Left hindlimb (tissue), 1 donor: ENCODE data around the gene PAN3.
"Not testable (repeated sequence)": the region's sequence is repeated elsewhere in the genome, so short reads cannot be mapped to it uniquely, and the experiment has no call there.

ENCODE experiments used
- DNase-seq: peaks from one replicate; pipeline ENCODE4 v3.0.0-alpha.2; 2018

Gene PAN3

DNA sequence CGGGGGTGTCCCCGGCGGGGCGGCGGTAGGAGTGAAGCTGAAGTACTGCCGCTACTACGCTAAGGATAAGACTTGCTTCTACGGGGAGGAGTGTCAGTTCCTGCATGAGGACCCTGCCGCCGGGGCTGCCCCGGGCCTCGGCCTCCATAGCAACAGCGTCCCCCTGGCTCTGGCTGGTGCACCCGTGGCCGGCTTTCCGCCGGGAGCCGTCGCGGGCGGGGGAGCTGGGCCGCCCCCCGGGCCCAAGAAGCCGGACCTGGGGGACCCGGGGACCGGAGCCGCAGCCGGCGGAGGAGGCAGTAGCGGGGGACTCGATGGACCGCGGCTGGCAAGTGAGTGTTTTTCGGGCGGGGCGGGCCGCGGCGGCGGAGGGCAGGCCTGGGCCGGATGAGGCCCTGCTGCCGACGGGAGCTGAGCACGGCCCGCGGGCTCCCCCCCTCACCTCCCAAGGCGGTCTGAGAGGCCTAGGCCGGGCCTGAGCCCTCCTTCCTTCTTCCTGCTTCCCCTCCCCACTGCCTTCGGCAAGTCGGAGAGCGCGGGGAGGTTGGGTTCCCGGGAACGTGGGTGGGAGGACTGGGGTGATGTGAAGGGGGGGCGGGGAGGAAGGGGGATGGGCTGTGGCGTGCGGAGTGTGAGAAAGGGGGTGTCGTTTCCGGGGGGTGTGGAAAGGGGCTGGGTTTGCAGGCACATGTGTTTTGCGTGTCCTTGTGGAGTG lies 568 bp downstream of the PAN3 start:
- peak; percentile 96 for DNase-seq

DNA sequence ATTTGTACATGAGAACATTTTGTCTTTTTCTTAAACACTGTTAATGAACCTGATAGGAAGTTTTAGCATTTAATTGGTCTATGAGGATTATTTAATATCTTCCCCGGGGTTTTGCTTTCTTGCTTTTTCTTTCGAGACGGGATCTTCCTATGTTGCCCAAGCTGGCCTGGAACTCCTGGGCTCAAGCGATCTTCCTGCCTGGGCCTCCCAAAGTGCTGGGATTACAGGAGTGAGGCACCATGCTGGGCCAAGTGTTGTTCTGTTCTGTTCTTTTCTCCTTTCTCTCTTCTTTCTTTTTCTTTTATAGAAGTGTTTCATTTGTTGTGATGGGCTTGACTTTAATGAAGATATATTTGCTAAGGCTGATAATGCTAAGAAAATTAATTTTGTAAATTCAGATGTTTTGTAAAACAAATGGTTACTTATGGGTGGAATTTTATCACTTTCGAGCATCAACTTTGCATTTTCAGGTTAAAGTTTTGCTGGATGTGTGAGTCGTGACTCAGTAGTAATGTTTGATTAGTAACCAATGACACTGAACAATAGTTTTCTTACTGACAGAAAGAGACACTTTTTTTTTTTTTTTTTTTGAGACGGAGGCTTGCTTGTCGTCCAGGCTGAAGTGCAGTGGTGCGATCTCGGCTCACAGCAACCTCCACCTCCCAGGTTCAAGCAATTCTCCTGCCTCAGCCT lies 2.2 kb downstream of the PAN3 start:
- no peak for DNase-seq

DNA sequence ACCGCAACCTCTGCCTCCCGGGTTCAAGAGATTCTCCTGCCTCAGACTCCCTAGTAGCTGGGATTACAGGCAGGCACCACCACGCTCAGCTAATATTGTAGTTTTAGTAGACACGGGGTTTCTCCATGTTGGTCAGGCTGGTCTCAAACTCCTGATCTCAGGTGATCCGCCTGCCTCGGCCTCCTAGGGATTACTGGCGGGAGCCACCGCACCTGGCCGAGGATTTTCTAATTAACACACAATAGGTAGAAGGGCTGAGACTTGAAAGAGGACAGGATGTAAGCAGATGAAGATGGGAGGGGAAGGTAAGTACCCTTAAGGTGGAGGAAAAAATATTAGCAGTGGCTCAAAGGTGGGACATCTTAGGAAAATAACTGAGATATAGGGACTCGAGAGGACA lies 3.2 kb downstream of the PAN3 start:
- not testable (repeated sequence) for DNase-seq

DNA sequence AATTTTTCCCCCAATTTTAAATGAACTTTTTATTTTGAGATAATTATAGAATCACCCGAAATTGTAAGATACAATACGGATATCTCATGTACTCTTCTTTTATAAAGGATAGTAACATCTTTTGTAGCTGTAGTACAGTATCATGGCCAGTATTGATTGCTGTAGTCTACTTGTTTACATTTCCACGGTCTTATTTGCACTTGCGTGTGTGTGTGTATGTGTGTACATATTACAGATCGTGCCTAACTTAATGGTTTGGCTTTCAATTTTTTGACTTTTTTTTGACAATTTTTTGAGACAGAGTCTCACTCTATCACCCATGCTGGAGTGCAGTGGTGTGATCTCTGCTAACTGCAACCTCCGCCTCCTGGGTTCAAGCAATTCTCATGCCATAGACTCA lies 6.7 kb downstream of the PAN3 start:
- DNase-seq = no peak

DNA sequence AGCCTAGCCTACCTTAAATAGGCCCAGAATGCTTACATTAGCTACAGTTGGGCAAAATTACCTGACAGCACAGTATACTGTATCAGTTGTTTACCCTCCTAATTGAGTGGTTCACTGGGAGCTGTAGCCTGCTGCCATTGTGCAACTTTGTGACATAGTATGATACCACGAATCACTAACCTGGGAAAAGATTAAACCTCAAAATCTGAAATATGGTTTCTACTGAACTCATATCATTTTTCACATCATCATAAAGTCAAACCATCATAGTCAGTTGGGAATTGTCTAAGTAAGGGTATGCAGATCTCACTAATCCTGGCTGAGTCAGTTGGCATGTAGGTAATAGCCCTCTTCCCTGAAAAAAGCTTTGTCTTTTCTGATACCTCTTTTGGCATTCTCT lies 9.2 kb downstream of the PAN3 start:
- no peak for DNase-seq

DNA sequence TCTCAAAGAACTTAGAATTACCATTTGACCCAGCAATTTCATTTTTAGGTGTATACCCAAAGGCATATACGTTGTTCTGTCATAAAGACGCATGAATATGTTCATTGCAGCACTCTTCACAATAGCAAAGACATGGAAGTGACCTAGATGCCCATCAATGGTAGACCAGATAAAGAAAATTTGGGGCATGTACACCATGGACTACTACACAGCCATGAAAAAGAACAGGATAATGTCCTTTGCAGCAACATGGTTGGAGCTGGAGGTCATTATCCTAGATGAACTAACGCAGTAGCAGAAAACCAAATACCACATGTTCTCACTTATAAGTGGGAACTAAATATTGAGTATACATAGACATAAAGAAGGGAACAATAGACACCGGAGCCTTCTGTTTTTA lies 20.7 kb downstream of the PAN3 start:
- DNase-seq = no peak

DNA sequence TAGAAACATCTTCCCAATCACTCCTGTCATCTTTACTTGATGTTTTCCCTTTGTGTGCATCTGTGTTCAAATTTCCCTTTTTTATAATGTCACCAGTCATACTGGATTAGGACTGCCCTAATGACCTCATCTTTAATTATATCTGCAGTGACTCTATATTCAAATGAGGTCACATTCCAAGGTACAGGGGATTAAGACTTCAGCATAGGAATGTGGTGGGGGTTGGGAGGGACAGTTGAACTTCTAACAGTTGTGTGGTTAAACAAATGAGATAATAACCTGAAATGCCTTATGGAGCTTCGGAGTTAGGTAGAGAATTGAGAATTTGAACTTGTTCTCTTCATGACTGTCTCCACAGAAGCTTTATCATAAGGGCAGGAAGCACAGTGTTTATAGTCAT lies 23.0 kb downstream of the PAN3 start:
- no peak for DNase-seq

DNA sequence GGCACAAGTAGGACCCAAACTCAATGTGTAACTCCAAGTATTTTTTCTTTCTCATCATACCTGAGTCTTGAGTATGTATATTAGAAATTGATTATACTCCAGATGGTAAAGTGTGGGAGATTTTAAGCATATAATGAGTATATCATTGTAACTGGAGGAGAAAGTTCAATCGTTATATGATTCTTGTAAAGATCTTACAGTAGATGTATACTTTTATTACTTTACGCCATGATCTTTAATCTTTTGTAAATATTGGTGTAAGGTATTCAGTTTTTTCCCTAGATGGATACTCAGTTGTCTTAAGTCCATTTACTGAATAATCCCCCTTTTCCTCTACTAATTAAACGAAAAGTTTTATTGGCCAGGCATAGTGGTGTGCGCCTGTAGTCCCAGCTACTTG lies 25.2 kb downstream of the PAN3 start:
- DNase-seq = no peak

DNA sequence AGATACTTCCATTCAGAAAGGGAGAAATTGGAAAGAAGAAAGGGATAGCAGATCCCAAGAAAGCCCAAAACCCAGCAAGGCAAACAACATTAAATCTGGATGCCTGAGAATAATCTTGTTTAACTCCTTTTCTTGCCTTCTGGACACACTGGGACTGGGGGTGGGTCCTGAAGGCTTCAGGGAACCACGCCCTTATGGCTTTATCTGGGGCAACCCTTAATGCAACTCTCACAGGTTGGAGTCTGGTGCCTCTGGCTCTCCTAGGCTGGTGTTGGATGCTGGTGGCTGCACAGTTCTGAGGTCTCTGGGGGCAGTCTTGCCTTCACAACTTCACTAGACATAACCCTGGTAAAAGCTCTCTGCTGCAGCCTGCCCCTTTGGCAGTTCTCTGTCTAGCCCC lies 27.9 kb downstream of the PAN3 start:
- DNase-seq = no peak

DNA sequence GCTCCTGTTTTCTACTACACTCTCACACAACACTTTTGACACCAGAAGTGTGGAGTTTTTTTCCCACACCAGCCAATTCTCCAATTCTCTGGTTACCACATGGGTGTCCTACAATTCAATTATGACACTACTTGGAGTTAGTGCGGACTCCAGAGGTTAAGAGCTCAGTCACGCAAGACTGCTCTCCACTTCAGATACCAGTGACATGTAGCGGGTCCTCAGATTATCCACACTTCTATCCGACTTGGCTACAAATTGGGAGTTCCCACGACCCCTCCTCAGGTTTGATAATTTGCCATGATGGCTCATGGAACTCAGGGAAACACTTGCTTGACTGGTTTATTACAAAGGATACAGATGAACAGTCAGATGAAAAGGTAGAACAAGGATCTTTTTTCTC lies 32.9 kb downstream of the PAN3 start:
- no peak for DNase-seq

DNA sequence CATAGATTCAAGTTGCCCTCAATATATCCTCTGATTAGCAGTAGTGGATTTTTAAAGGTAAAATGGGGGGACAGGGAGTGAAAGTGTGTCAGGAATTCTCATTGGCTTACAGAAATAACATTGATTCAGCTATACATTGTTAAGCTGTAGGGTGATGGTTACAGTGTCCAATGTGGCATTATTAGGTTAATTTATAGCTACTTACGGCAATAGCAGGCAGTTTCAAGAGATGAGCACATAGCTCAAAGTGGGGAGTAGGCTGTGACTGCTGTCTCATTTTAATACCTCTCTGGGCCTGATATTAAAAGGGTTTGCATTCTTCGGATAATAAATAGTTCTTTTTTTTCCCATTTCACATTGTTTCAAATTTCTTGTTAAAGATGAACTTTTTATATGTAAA lies 34.6 kb downstream of the PAN3 start:
- no peak for DNase-seq

DNA sequence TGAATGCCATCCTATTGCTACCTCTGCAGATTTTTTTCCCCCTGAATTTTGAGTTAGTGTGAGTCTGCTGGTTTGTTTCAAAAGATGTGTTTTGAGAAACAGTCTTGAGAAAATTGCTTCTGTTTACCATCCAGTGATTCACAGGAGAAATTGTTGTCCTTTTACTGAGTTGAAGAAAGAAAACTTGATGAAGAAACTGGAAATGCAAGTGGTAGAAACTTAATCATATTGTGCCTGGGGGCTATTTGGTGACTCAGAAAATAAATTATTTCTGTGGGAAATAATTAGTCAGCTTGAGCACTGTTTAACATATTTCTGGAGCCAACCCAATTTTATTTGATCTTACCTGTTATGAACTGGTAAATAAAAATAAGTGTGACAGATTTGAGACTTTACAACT lies 35.4 kb downstream of the PAN3 start:
- DNase-seq = no peak

DNA sequence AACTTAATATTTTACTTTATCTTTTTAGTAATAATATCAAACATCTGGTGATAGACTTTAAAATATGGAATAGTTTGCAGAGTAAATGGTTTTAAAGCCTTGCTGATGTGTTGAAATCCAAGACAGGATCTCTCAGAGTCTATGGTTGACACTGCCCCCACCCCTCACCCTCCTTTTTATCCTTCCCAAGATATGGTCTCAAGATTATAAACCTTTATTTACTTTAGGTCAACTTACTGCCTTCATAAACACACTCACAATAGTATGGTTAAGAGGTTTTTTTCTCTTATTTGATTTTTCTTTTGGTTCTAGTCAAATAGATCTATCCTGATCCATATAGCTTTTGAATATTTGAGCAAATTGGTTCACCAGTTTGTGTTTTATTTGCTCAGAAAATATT lies 39.0 kb downstream of the PAN3 start:
- DNase-seq = no peak

DNA sequence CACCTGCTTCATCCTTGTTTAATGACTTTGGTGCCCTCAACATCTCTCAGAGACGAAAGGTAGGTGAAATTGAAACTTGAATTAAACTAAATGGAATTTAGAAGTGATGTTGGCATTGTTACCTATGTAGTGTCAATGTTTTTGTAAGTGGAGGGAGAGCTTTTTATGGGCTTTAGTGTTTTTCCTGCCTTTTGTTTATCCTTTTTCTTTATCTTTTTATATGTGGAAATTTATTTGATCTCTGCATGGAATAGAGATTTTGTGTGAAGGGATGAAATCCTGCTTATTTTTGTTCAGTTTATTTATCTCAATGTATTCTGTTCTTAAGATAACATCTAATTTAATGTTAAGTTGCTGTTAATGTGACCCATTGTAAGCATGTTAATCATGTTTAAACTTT lies 39.5 kb downstream of the PAN3 start:
- no peak for DNase-seq

DNA sequence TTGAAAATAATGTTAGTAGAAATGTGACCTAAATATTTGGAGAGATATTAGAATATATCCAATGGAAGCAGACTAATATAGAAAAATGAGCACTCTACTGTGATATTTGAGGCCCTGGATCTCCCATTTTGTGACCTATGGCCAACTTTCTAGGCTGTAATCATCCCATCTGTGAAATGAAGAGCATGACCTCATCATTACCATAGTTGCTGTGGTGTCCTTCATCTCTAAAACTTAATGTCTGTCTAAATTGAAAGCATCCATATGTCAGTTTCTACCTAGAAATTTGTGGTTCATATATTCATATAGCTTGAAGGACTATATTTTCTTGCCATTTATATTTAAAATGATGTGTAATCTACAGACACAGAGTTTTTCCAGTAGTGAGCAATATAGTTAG lies 41.6 kb downstream of the PAN3 start:
- no peak for DNase-seq

DNA sequence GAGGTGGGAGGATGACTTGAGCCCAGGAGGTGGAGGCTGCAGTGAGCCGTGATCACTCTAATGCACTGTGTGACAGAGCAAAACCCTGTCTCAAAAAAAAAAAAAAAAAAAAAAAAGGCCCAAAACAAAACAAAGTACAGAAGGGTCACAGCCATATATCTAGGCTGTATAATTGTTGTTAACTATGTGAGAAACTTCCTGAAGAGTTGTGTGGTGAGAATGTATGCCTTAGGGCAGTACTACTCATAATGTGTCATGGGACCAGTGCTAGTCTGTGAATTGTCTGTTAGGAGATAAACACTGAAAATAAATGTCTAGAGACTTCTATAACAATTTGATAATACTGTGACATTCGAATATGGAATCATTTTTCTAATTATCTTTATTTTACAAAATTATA lies 43.1 kb downstream of the PAN3 start:
- DNase-seq = no peak

DNA sequence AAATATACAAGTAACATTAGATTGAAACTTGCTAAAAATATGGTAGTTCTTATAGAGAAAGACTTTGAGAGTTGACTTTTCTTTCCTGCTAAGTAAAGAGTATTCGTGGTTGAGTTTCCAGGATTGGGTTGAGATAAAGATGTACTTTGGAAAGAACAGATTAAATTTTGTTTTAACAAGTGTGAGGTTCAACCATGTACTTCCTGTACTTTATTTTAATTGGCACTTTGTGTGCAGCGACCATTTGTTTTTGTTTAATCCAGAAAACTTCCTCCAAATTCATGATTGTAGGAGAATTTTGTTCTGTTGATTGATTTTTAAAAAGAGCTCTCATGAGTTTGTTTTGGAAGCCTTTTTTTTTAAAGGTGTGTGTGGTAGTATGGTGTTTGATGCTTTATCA lies 46.9 kb downstream of the PAN3 start:
- DNase-seq = no peak

DNA sequence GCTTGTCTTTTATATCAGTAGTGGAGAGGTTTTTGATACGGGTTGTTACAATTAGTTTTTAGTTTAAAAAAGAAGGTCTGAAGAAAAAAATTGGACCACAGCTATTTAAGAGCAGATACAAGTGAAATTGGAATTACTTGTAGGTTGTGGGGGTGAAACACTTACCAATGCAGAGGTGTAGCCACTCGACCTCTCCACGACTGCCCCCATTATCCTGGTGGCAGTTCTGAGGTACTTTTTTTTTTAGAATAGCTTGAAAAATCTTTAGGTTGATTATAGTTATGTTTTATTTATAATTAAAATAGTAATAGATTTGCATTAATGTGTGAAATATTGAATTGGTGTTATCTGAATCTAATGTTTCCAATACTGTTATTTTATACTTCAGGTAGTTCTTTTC lies 60.7 kb downstream of the PAN3 start:
- DNase-seq = no peak

DNA sequence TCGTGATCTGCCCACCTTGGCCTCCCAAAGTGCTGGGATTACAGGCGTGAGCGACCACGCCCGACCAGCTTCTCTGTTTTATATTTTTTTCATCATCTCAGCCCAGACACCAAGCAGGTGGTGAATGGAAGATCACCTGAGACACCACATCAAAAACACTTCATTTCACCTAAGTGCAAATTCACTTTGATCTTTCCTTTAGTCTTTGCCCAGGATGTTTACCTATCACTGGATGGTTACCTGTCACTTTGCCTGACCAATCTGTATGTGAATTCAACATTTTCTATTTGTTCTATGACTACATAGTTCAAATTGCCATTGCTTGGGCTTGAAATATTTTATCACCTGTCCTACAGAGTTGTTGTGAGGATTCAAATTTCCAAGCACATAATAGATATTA lies 65.7 kb downstream of the PAN3 start:
- no peak for DNase-seq

DNA sequence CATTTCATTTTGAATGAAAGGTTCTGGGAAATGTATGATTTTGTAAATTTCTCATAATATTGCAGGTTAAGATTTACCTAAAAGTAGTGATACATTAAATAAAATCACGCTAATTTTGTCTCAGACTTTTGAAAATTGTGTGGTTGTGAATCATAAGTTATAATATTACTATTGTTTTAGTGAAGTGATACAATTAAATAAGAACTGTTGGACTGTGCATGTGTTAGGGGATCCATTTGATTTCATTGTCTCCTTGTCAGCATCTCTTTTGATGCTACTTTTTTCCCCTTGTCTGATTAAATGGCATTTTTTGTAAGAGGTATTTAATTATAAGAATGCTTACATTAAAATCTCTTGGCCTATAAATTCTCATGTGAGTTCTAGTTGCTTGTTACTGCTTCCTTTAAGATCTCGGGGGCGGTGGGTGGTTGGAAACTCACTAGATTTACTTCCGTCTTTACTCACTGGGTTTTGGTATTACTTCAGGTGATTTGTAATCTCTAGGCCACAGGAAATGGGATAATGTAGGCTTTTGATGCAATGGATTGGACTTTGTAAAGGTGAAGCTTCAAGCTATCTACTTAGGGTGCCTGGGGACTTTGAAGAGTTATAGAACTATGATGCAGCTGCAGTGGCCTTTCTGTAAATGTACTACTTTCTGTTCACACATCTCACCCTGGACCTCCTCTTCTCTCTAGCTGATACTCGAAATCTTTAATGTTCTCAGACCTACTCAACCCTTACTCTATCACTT lies 66.5 kb downstream of the PAN3 start:
- DNase-seq = no peak

DNA sequence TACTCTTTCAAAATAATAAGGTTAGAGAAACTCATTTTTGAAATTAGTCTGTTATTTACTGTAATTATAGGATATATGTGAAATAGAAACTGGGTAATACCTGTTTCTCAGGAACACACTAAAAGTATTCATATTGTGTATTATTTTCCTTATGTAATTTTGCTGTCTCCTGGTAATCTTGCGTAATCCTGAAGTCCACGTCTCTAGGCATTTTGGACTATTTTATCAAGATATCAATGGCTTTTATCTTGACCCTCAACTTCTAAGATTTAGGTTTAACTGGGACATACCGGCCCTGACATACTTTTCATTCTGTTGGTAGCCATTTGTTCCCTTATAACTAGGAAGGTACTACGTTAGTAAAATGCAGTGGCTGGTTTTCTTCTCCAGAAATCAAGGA lies 80.3 kb downstream of the PAN3 start:
- no peak for DNase-seq

DNA sequence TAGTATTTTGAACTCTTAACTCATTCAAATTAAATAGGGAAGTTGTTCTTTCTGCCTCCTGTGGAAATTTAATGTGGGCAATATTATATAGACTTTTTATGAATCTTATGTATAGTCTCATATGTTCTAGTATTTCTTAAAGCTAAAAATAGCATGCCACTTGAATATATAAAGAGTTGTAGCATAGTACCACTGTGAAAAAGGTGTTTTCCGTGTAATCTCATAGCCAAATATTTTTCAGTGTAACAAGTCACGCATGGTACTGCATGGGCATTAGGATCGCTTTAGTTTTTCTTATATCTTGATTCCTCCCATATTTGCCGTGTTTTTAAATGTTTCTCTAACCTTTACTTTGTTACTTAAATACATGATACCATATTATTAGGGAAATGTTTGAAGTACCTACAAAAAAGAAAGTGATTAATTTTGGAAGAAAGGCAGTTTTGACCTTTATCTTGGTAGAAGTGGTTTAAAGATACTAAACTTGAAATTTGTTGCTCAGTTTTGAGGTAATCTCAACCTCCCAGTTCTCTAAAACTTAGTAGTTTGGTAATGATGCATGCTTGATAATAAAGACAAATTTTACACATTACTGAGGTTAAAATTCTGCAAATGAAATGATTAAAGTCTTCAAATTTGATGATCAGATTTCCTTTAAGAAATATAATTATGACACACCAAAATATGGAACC lies 81.2 kb downstream of the PAN3 start:
- no peak for DNase-seq

DNA sequence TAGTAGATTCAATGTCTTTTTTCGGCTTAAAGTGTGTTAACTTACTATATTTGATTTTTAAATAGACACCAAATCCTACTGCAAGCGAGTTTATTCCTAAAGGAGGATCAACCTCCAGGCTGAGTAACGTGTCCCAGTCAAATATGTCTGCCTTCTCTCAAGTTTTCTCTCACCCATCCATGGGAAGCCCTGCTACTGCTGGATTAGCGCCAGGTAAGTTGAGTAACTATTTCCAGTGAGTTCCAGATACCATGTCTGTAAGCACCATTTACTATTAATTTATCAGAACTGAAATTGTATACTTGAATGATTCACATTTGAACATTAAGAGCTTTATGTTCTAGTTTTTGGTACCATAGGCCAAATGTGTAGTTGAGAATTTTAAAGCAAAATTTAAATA lies 81.8 kb downstream of the PAN3 start:
- DNase-seq = no peak
